ENCODE data around the gene ZNF74.

DNA sequence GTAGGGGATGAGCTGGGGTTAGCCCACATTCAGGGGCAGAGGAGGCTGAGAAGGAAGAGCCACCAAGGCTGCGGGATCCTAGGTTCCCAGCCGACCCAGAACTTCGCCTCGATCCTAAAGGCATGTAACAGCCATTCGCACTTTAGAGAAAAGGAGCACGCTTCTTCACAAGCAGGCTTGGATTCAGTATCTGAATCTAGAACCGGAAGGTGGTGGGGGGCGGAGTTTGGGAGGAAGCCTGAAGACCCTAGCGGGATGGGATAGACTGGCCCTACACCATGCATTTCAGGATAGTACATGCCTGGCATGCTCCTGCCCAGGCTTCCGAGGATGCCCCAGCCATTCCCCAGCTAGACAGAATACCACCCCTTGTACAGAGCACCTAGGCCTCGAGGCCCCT, 39.2 kb downstream of the ZNF74 start:
- TF ChIP-seq CTCF (IDR thresholded peaks at IDR 0.05), result no peak
- no peak for TF ChIP-seq POLR2AphosphoS5 (IDR thresholded peaks at IDR 0.05)

Data from sigmoid colon (tissue), 4 donors.